GM12878 (cell line): Measurements from ENCODE around the gene HNRNPA2B1. TPM values are rescaled to one million over a fixed set of nuclear protein-coding genes. Genes with fewer than 3 reads are reported as not detected.

Experiments used
- FOS ChIP-seq: IDR thresholded peaks from 3 replicates; pipeline ENCODE4 v1.6.1; 2011; ENCODE audit warnings: borderline replicate concordance; ENCODE audit not compliant: insufficient read length; ENCODE audit errors: extremely low read depth
- KLF5 ChIP-seq: fragments of 450-650 bp; IDR thresholded peaks from 2 replicates; pipeline ENCODE4 v1.6.1; 2014; ENCODE audit warnings: mild to moderate bottlenecking; ENCODE audit not compliant: partially characterized antibody
- MYB ChIP-seq: fragments of 150-350 bp; IDR thresholded peaks from 2 replicates; pipeline ENCODE4 v1.6.1; 2014; ENCODE audit warnings: mild to moderate bottlenecking, low read depth, low read length, borderline replicate concordance
- NFXL1 ChIP-seq: fragments of 450-650 bp; IDR thresholded peaks from 2 replicates; pipeline ENCODE4 v1.6.1; 2017; ENCODE audit warnings: antibody characterized with exemption, mild to moderate bottlenecking, borderline replicate concordance
- PML ChIP-seq: IDR thresholded peaks from 2 replicates; pipeline ENCODE4 v1.6.1; 2012; ENCODE audit warnings: low read length, inconsistent platforms
- SMARCA5 ChIP-seq: fragments of 450-650 bp; IDR thresholded peaks from 2 replicates; pipeline ENCODE4 v1.6.1; 2017; ENCODE audit warnings: mild to moderate bottlenecking
- polyA plus RNA-seq, 11 experiments: library from polyadenylated mRNA; depleted of rRNA in 4 of 11; unstranded in 6 of 11; stranded (reverse) in 5 of 11; fragments of >200 nt; fragmentation: Nextera tagmentation in 4 of 11; fragmentation: Illumina TruSeq in 1 of 11; extraction: Ambion mirVana in 4 of 11; extraction: Trizol in 1 of 11; gene quantifications; 1 replicate in 1 of 11; 2 replicates in 10 of 11; pipeline versions ENCODE4 v1.2.1 to v1.2.3, GENCODE V29; 2011 to 2016; ENCODE audit warnings: inconsistent platforms in 2 of 11, missing spikeins in 2 of 11, low read depth in 1 of 11
- total RNA-seq, 4 experiments: library from RNA; depleted of rRNA in 3 of 4; stranded (reverse); fragments of >200 nt in 3 of 4; fragmentation: Illumina TruSeq in 1 of 4; extraction: Trizol in 1 of 4; gene quantifications; 2 replicates each; pipeline versions ENCODE4 v1.2.1 to v1.2.3, GENCODE V29; 2013 to 2021
- TF ChIP-seq, protein P1 (sequence below): fragments of 450-650 bp; formaldehyde crosslinking; IDR thresholded peaks from 2 replicates; pipeline ENCODE4 v1.4.0; 2020; ENCODE audit warnings: mild to moderate bottlenecking, moderate library complexity
- TF ChIP-seq, protein P2 (sequence below): fragments of 450-650 bp; IDR thresholded peaks from 2 replicates; pipeline ENCODE4 v1.6.1; 2017; ENCODE audit warnings: borderline replicate concordance

HNRNPA2B1 gene
- total and polyA plus RNA-seq, 10 of the 15 experiments (the other 5 are each of a cell fraction or from before 2014, with no cell fraction given): 295 to 1,396 (median 932) TPM

DNA sequence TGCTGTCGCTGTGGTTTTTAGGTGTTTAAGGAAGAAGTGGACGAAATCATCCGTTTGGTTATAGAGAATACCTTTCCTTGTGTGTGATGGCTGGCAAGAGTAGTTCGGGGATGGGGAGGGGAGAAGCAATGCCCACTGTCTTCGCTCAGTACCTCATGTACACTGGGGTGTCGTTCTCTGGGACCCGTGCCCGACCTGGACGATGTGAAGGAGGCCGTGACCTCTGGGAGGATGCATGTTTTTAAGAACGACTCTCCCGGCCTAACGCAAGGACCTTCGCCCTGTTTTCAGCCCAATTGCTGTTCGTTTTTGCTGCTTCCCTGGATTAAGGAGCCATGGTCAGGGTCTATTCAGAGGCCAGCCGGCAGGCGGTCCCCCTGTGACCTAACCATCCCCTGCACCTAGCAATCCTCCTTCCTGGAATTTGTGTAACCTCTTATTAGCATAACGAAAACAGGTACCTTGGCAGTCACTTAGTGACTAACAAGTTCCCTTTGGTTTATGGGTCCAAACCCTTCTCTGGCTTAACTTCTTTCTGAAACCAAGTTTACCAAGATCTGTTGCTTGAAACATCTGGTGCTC, 47.2 kb downstream of the HNRNPA2B1 start (continued):
- TF ChIP-seq, protein P1, sequence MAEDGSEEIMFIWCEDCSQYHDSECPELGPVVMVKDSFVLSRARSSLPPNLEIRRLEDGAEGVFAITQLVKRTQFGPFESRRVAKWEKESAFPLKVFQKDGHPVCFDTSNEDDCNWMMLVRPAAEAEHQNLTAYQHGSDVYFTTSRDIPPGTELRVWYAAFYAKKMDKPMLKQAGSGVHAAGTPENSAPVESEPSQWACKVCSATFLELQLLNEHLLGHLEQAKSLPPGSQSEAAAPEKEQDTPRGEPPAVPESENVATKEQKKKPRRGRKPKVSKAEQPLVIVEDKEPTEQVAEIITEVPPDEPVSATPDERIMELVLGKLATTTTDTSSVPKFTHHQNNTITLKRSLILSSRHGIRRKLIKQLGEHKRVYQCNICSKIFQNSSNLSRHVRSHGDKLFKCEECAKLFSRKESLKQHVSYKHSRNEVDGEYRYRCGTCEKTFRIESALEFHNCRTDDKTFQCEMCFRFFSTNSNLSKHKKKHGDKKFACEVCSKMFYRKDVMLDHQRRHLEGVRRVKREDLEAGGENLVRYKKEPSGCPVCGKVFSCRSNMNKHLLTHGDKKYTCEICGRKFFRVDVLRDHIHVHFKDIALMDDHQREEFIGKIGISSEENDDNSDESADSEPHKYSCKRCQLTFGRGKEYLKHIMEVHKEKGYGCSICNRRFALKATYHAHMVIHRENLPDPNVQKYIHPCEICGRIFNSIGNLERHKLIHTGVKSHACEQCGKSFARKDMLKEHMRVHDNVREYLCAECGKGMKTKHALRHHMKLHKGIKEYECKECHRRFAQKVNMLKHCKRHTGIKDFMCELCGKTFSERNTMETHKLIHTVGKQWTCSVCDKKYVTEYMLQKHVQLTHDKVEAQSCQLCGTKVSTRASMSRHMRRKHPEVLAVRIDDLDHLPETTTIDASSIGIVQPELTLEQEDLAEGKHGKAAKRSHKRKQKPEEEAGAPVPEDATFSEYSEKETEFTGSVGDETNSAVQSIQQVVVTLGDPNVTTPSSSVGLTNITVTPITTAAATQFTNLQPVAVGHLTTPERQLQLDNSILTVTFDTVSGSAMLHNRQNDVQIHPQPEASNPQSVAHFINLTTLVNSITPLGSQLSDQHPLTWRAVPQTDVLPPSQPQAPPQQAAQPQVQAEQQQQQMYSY (CRISPR knock-in tag): no peak
- no peak for TF ChIP-seq MYB
- TF ChIP-seq FOS: no peak
- TF ChIP-seq KLF5: no peak
- TF ChIP-seq, protein P2, sequence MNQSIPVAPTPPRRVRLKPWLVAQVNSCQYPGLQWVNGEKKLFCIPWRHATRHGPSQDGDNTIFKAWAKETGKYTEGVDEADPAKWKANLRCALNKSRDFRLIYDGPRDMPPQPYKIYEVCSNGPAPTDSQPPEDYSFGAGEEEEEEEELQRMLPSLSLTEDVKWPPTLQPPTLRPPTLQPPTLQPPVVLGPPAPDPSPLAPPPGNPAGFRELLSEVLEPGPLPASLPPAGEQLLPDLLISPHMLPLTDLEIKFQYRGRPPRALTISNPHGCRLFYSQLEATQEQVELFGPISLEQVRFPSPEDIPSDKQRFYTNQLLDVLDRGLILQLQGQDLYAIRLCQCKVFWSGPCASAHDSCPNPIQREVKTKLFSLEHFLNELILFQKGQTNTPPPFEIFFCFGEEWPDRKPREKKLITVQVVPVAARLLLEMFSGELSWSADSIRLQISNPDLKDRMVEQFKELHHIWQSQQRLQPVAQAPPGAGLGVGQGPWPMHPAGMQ: no peak
- TF ChIP-seq PML: no peak
- TF ChIP-seq SMARCA5: no peak
- no peak for TF ChIP-seq NFXL1
